NCI-H2029 treated with DMSO at 0.1 percent for 48 hours (cell line): Measurements from ENCODE around the gene LYST.
"Not testable (repeated sequence)": the region's sequence is repeated elsewhere in the genome, so short reads cannot be mapped to it uniquely, and the experiment has no call there.

ENCODE experiments used
- DNase-seq: peaks from one replicate; lab custom pipeline; 2025; lab: John Stamatoyannopoulos, UW

LYST gene

DNA sequence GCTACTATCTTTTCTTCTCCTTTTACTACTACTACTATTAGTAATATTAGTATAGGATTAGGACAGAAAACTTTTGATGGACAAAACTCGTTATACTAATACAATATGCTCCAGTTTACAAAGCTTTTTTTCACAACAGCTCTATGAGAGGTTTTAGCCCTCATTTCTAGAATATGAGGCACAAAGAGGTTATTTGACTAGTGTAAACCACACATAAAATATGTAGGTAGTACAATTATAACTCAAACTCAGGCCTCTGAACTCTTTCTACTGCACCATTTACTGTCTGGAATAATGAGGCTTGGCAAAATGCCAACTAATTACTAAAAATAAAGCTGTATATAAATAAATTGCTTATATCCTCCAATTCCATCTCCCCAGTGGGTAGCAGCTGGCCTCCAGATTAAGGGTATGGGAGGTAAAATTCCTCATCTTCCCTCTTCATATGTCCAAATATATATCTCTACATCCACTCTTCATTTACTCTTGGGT is 99.9 kb downstream of the LYST start:
- no peak for DNase-seq

DNA sequence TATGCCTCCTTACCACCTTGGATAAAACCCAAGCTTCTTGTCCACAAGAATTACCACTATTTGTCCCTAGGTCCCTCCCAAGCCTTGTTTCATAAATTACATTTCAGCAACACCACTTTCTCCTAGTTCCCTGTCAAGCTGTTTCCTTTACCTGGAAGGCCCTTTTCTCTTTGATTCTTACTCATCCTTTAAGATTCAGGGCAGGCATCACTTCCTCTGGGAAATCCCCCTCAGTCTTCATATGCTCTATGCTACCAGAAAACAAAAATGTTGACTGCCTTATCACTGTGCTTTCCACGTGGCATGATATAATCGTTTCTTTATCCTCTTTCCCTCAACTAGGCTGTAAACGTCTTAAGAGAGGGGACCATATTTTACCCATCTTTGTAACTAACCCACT is 102.7 kb downstream of the LYST start:
- DNase-seq = no peak

DNA sequence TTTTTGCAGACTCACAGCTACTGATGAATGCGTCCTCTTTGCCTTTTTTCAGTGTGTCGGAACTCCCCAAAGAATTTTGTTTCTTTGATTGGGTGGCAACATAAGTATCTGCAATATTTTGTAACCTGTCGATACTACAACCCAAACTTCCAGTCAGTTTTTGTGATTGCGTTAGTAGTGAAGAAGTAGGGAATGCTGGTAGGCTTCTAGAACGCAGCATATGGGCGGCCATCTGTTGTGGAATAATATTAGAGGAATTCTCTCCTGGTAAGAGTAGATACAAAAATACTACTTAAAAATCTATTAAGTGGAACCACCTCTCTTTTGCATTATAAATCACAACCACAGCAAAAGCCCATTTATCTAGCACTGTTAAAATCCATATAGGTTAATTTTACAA is 107.4 kb downstream of the LYST start:
- no peak for DNase-seq

- peak; percentile 49 for DNase-seq
Measured at GRCh38 chr1:235758931-235759330, 107.8 kb downstream of the LYST start.

GRCh38 chr1:235757587-235758096 is 109.1 kb downstream of the LYST start:
- DNase-seq = no peak

DNA sequence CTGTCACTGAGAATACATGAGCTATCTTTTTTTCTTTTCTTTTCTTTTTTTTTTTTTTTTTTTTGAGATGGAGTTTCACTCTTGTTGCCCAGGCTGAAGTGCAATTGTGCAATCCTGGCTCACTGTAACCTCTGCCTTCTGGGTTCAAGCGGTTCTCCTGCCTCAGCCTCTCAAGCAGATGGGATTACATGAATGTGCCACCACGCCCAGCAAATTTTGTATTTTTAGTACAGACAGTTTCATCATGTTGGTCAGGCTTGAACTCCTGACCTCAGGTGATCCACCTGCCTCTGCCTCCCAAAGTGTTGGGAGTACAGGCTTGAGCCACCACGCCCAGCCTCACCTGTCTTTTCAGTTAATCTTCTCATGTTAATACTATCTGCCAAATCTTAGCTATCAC is 112.5 kb downstream of the LYST start:
- DNase-seq = not testable (repeated sequence)

- no peak for DNase-seq
Measured at GRCh38 chr1:235749755-235750300, 116.9 kb downstream of the LYST start.

DNA sequence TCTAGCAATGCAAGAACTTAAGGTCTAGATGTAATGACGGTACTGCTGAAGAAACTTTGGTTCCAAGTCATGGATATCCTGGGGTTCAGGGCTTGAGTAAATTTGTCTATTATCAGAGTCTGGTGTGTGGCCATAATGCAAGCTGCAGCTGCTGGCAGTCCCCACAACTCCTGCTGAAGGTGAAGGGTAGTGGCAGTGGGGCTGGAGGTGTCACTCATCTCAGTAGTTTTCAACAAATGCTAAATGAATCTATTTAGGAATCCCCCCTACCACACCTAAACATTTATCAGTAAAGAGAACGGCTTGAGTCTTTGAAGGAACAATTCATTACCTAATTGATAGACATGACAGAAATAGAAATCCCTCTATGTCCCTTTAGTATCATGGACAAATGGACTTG is 118.0 kb downstream of the LYST start:
- no peak for DNase-seq

- no peak for DNase-seq
Measured at GRCh38 chr1:235746245-235746644, 120.5 kb downstream of the LYST start.

DNA sequence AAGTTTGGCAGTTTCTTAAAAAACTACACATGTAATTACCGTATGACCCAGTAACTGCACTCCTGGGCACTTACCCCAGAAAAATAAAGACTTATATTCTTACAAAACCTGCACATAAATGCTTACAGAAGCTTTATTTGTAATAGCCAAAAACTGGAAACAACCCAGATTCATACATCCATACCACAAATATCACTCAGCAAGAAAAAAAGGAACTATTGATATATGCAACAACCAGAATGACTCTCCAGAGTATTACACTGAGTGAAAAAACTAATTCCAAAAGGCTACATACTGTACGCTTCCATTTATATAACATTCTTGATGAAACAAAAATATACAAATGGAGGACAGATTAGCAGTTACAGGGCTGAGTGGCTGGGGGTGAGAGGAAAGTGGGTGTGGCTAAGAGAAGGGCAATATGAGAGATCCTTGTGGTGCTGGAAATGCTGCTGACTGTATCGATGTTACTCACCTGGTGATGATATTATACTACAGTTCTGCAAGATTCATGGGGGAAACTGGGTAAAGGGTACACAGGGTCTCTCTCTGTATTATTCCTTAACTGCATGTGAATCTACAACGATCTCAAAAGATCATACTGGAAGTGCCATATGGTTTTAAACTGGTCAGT is 121.1 kb downstream of the LYST start:
- no peak for DNase-seq

- no peak for DNase-seq
Measured at GRCh38 chr1:235742914-235743599, 123.6 kb downstream of the LYST start.

GRCh38 chr1:235741294-235741693 is 125.4 kb downstream of the LYST start:
- no peak for DNase-seq

GRCh38 chr1:235739631-235740030 is 127.1 kb downstream of the LYST start:
- DNase-seq = no peak

GRCh38 chr1:235739124-235739523 is 127.6 kb downstream of the LYST start:
- peak; percentile 26 for DNase-seq

DNA sequence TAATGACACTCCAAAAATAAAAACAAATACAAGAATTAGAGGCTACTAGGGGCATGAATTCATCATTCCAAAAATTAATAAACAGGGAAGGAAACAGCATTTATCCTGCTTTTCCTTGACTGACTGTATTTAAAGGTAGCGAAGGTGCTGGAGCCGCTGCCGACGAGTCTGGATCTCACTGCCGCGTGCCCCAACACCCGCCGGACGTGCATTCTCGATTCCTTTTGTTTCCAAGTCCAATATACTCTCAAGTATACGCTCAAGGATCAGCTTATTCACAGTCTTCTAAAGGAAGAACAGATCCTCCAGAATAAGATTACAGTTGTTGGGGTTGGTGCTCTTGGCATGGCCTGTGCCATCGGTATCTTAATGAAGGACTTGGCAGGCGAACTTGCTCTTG is 129.0 kb downstream of the LYST start:
- no peak for DNase-seq

DNA sequence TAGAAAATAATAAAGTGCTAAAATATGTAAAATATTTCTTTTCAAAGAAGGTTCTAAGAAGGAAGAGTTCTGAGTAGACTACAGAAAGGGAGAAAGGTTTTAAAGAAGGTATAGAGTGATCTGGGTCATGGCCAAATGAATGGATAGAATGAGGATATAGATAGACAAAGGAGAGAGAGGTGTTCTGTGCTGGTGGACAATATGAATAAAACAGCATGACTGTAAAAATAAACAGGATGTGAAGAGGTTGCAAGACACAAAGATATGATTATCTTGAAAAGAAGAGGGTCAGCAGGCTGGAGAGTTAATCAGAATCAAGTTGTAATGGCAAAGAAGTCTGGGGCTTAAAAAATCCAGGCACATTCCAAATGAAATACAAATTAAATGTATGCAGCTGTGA is 130.4 kb downstream of the LYST start:
- no peak for DNase-seq

GRCh38 chr1:235735621-235736020 is 131.1 kb downstream of the LYST start:
- no peak for DNase-seq

GRCh38 chr1:235734335-235734734 is 132.4 kb downstream of the LYST start:
- DNase-seq = no peak

DNA sequence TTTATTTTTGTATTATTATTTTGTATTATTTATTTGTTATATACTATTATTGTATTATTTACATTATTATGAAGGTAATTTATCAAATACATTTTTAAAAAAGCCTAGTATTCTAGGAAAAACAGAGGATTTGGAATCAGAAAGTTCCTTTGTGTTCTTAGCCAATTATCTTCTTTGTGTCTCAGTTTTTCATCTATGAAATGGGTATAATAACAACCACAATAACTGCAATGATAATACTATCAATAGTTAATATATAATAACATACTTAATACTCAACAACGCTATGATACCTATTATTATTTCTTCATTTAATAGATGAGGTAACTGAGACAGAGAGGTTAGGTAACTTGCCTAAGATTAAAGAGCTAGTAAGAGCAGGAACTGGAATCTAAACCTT is 136.7 kb downstream of the LYST start:
- DNase-seq = no peak

DNA sequence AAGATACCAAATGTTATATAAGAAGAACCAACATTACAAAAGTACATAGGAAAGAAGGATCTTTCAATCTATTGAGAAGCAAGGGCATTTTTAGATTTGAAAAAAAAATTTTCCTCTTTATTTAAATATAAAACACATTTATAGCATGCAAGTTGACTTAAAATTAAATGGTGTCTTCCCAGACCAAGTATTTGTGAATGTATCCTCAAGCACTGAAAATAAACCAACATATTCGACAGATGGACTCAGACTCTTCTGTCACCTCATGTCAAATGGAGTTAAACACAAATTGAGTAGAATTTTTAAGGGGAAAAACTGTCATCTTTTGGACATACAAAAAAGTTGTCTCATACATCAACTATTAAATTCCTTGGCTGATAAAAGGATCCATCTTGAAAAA is 140.1 kb downstream of the LYST start:
- no peak for DNase-seq

- no peak for DNase-seq
Measured at GRCh38 chr1:235725434-235725833, 141.3 kb downstream of the LYST start.

DNA sequence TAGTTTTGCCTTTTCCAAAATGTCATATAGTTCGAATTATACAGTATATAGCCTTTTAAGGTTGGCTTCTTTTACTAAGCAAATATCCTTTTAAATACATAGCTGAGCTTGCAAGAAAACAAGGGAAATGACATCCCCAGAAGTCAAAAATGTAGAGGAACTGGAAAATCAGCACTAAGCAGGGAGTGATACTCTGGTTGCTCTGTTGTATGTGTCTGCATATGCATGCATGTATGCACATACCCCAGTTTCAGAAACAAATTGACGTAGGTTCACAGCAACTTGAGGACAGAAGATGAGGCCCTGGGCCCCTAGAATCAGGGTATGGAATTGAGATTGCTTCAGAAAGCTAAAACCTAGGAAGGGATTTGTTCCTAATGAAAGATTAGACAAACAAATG is 142.0 kb downstream of the LYST start:
- no peak for DNase-seq

DNA sequence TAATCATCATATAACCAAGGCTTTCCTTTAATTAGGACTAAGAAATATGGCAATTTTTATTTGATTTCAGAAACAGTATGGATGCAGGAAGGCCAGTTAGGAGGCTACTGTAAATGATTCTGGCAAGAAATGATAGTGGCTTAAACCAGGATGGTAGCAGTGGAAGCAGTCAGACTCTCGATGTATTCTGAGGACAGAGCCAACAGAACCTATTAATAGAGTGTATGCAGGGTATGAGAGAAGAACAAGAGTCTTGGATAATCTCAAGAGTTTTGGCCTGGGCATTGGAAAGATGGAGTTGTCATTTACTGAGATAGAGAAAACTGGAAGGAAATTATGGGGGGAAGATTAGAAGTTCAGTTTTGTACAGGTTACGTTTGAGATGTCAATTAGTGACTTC is 143.8 kb downstream of the LYST start:
- no peak for DNase-seq
